HCT116 (cell line): ENCODE results near the gene ELMOD3. TPM values are rescaled to one million over a fixed set of nuclear protein-coding genes. Genes with fewer than 3 reads are reported as not detected.

Experiments
- ATAC-seq: fragments of 200-7000 bp; cut with Tn5 transposase; 2 replicates; pipeline ENCODE4 v1.9.1; 2020; ENCODE audit warnings: mild to moderate bottlenecking, moderate library complexity
- BruUV-seq: library from RNA; stranded (reverse); fragments of 400-500 nt; replicated peaks from 2 replicates; lab custom pipeline; 2021; lab: Mats Ljungman, UMichigan
- CTCF ChIA-PET: fragments of 300-600 bp; sonication (Branson Sonifier 250); formaldehyde crosslinking; loops from one replicate; lab custom pipeline; 2021; ENCODE audit warnings: antibody characterized with exemption; lab: Charles Lee
- POLR2A ChIA-PET: fragments of 300-600, 350-600 bp; sonication (Branson Sonifier 250); formaldehyde crosslinking; loops from one replicate; lab custom pipeline; 2021; ENCODE audit warnings: antibody characterized with exemption; lab: Charles Lee
- RAD21 ChIA-PET, 2 experiments: fragments of 300-600 bp; sonication (Branson Sonifier 250); formaldehyde crosslinking; loops; one replicate each; lab custom pipeline; 2023; ENCODE audit warnings: low total read pairs in 2 of 2; ENCODE audit not compliant: uncharacterized antibody in 2 of 2, unreplicated experiment in 2 of 2, low non-redundant PET in 1 of 2; lab: Charles Lee
- DNase-seq: peaks from one replicate; pipeline ENCODE4 v3.0.0-alpha.2; 2010; ENCODE audit warnings: low read depth, low spot score
- H2AFZ ChIP-seq: fragments of 200-600 bp; shearing (Covaris generic), sonication (generic); 2 replicates; pipeline ENCODE4 v1.6.1; 2017; ENCODE audit warnings: low read depth, mixed run types, mixed read lengths, antibody characterized with exemption, low read length; ENCODE audit not compliant: poor library complexity, severe bottlenecking
- H3K27ac ChIP-seq: 2 replicates; pipeline ENCODE4 v1.5.1; 2012; ENCODE audit warnings: low read depth, low read length
- H3K27me3 ChIP-seq: fragments of 200-600 bp; sonication (generic); 2 replicates; pipeline ENCODE4 v1.6.1; 2016; ENCODE audit warnings: mixed run types, low read length, mixed read lengths; ENCODE audit not compliant: insufficient read depth
- H3K36me3 ChIP-seq, 2 experiments: fragments of 200-500 bp in 1 of 2; fragments of 200-600 bp in 1 of 2; sonication (Bioruptor generic) in 1 of 2; sonication (generic) in 1 of 2; 2 replicates each; pipeline versions ENCODE4 v1.5.1 to v1.6.1; 2014 to 2016; ENCODE audit warnings: low read length in 2 of 2, inconsistent platforms in 1 of 2, mixed read lengths in 1 of 2, mixed run types in 1 of 2; ENCODE audit not compliant: insufficient read depth in 2 of 2, control insufficient read depth in 1 of 2
- H3K4me1 ChIP-seq, 2 experiments: fragments of 200-600 bp in 1 of 2; sonication (generic) in 1 of 2; 2 replicates each; pipeline versions ENCODE4 v1.5.1 to v1.6.1; 2012 to 2017; ENCODE audit warnings: low read length in 2 of 2, inconsistent platforms in 1 of 2, mild to moderate bottlenecking in 1 of 2, mixed read lengths in 1 of 2, mixed run types in 1 of 2, moderate library complexity in 1 of 2; ENCODE audit not compliant: insufficient read depth in 2 of 2, control insufficient read depth in 1 of 2
- H3K4me2 ChIP-seq: fragments of 200-600 bp; sonication (generic); 2 replicates; pipeline ENCODE4 v1.6.1; 2017; ENCODE audit warnings: mixed run types, low read length, mixed read lengths
- H3K4me3 ChIP-seq, 2 experiments: fragments of 200-600 bp in 1 of 2; sonication (generic) in 1 of 2; replicated peaks in 1 of 2; 2 replicates each; pipeline ENCODE4 v1.5.1; 2011 to 2016; ENCODE audit warnings: low read length in 2 of 2, control low read depth in 1 of 2, low read depth in 1 of 2, mild to moderate bottlenecking in 1 of 2, mixed read lengths in 1 of 2, mixed run types in 1 of 2
- H3K79me2 ChIP-seq: fragments of 200-600 bp; sonication (generic); 2 replicates; pipeline ENCODE4 v1.6.1; 2017; ENCODE audit warnings: mild to moderate bottlenecking, mixed run types, low read length, moderate library complexity, mixed read lengths; ENCODE audit not compliant: insufficient read depth
- H3K9ac ChIP-seq: fragments of 200-600 bp; sonication (generic); 2 replicates; pipeline ENCODE4 v1.6.1; 2016; ENCODE audit warnings: low read length, mixed read lengths
- H3K9me2 ChIP-seq: fragments of 200-600 bp; sonication (generic), shearing (Covaris generic); 2 replicates; pipeline ENCODE4 v1.6.1; 2017; ENCODE audit warnings: mixed run types, mild to moderate bottlenecking, moderate library complexity; ENCODE audit not compliant: insufficient read depth
- H3K9me3 ChIP-seq, 2 experiments: fragments of 200-500 bp in 1 of 2; fragments of 200-600 bp in 1 of 2; sonication (Bioruptor generic) in 1 of 2; sonication (generic) in 1 of 2; 2 replicates each; pipeline ENCODE4 v1.6.1; 2014 to 2017; ENCODE audit warnings: low read length in 2 of 2, mixed read lengths in 2 of 2, inconsistent platforms in 1 of 2, low read depth in 1 of 2, mild to moderate bottlenecking in 1 of 2, mixed run types in 1 of 2, moderate library complexity in 1 of 2; ENCODE audit not compliant: control insufficient read depth in 1 of 2, insufficient read depth in 1 of 2
- H4K20me1 ChIP-seq: fragments of 200-600 bp; sonication (generic), shearing (Covaris generic); 2 replicates; pipeline ENCODE4 v1.6.1; 2017; ENCODE audit warnings: mixed run types, mild to moderate bottlenecking, moderate library complexity; ENCODE audit not compliant: insufficient read depth
- CBX3 ChIP-seq: IDR thresholded peaks from 2 replicates; pipeline ENCODE4 v1.6.1; 2012; ENCODE audit warnings: low read depth
- EGR1 ChIP-seq: IDR thresholded peaks from 2 replicates; pipeline ENCODE4 v1.6.1; 2012; ENCODE audit warnings: low read depth
- ELF1 ChIP-seq: IDR thresholded peaks from 2 replicates; pipeline ENCODE4 v1.6.1; 2012; ENCODE audit warnings: low read depth, borderline replicate concordance
- EZH2 ChIP-seq: fragments of 200-600 bp; sonication (generic); IDR thresholded peaks from 2 replicates; pipeline ENCODE4 v1.6.1; 2017; ENCODE audit warnings: antibody characterized with exemption, mixed run types
- EZH2phosphoT487 ChIP-seq: fragments of 200-600 bp; IDR thresholded peaks from 2 replicates; pipeline ENCODE4 v1.6.1; 2018; ENCODE audit warnings: antibody characterized with exemption, borderline replicate concordance
- JUND ChIP-seq: IDR thresholded peaks from 2 replicates; pipeline ENCODE4 v1.6.1; 2012
- POLR2A ChIP-seq: IDR thresholded peaks from 2 replicates; pipeline ENCODE4 v1.7.0; 2011; ENCODE audit warnings: borderline replicate concordance; ENCODE audit not compliant: insufficient read depth, insufficient read length; ENCODE audit errors: extremely low read depth
- POLR2AphosphoS5 ChIP-seq: IDR thresholded peaks from 2 replicates; pipeline ENCODE4 v1.6.1; 2011; ENCODE audit warnings: mild to moderate bottlenecking, low read depth, low read length, moderate library complexity
- SP1 ChIP-seq: IDR thresholded peaks from 2 replicates; pipeline ENCODE4 v1.6.1; 2012; ENCODE audit warnings: low read depth
- SRF ChIP-seq: IDR thresholded peaks from 2 replicates; pipeline ENCODE4 v1.6.1; 2012; ENCODE audit warnings: low read depth
- TCF7L2 ChIP-seq: IDR thresholded peaks from 2 replicates; pipeline ENCODE4 v1.7.0; 2011; ENCODE audit warnings: borderline replicate concordance, inconsistent platforms; ENCODE audit not compliant: insufficient read depth, insufficient read length; ENCODE audit errors: extremely low read depth
- YY1 ChIP-seq: IDR thresholded peaks from 2 replicates; pipeline ENCODE4 v1.6.1; 2011; ENCODE audit warnings: low read length, low read depth, moderate library complexity, mild to moderate bottlenecking; ENCODE audit not compliant: insufficient replicate concordance; ENCODE audit errors: extremely low read depth
- ZFX ChIP-seq: fragments of 450-650 bp; IDR thresholded peaks from 2 replicates; pipeline ENCODE4 v1.6.1; 2017
- ZNF274 ChIP-seq: fragments of 200-500 bp; sonication (Bioruptor generic); IDR thresholded peaks from 2 replicates; pipeline ENCODE4 v1.6.1; 2014; ENCODE audit warnings: mild to moderate bottlenecking, low read depth, low read length, inconsistent platforms
- intact Hi-C: fragments of 100-400 bp; cut with micrococcal nuclease; formaldehyde crosslinking; loops from 2 replicates; pipeline ENCODE4 v1.10.0; 2022
- total RNA-seq: library from RNA; stranded (reverse); gene quantifications from one replicate; pipeline ENCODE4 v1.2.1, GENCODE V29; 2021; ENCODE audit not compliant: unreplicated experiment
- TF ChIP-seq, protein P1 (sequence below), 3 experiments: fragments of 200-600 bp in 1 of 3; sonication (generic) in 1 of 3; IDR thresholded peaks in 2 of 3; conservative IDR thresholded peaks in 1 of 3; 2 replicates each; pipeline ENCODE4 v1.5.1; 2012 to 2017; ENCODE audit warnings: low read depth in 2 of 3, low read length in 2 of 3, antibody characterized with exemption in 1 of 3, borderline replicate concordance in 1 of 3, control low read depth in 1 of 3, mild to moderate bottlenecking in 1 of 3, mixed read lengths in 1 of 3, mixed run types in 1 of 3, moderate library complexity in 1 of 3; ENCODE audit not compliant: insufficient read depth in 1 of 3

Gene ELMOD3
- total RNA-seq, 1 experiment from 2014 or later = 9.2 TPM

DNA sequence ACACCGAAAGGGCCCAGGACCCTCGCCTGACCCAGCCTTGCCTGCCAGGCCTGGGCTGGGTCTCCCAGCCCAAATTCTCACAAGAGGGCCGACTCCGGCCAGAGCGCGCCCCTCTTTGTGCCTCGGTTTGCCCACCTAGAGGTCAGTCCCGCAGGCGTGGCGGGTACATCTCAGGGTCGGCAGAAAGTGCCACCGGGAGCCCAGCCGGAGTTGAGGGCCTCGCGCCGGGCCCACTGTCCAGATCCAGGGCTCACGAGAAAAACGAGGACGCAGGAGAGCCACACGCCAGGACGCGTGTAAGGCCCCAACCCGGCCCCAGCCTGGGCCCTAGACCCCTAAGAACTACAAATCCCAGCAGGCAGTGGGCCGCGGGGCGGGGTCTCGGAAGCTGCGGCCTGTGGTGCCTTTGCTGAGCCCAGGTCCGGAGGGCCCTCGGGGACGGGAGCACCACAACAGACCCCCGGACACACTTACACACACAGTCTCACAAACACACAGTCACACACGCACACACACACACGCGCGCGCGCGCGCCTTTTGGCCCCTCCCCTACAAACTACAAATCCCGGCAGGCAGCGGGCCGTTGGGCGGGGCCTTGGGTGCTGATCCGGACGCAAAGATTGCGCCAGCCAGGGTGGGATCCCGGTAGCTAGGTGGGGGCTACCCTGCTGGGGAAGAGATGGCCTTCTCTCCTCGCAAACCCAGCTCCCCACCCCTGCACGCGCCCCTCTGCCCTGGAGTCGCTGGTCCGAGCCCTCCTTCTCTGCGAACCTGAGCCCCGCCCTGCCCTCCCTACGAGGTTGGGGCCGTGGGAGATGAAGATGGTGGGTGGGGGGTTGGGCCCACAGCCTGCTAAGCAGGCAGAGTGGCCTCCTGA lies 63.8 kb downstream of the ELMOD3 start, which contains the start of gene SH2D6:
TSS of gene SH2D6 (plus strand) at position 583 of the 877 bp plus-strand sequence. CDS start 10,752 bp downstream, outside the sequence.
- Histone ChIP-seq H3K27me3 (no peaks in the 10 kb centered on the region), H4K20me1 (no peaks in the 10 kb centered on the region), H3K36me3 (no peaks in the 10 kb centered on the region), H3K9me2 (no peaks in the 10 kb centered on the region)
- TF ChIP-seq EGR1 (no peak), TCF7L2 (no peak), YY1 (peak; percentile 50), JUND (no peak), SP1 (no peak), POLR2AphosphoS5 (peak; percentile 56), ELF1 (no peak), EZH2phosphoT487 (no peak), ZFX (peak; percentile 96), ZNF274 (no peak), EZH2 (no peak), SRF (no peak), POLR2A (peak; percentile 28), CBX3 (no peak)
- TF ChIP-seq, protein P1, sequence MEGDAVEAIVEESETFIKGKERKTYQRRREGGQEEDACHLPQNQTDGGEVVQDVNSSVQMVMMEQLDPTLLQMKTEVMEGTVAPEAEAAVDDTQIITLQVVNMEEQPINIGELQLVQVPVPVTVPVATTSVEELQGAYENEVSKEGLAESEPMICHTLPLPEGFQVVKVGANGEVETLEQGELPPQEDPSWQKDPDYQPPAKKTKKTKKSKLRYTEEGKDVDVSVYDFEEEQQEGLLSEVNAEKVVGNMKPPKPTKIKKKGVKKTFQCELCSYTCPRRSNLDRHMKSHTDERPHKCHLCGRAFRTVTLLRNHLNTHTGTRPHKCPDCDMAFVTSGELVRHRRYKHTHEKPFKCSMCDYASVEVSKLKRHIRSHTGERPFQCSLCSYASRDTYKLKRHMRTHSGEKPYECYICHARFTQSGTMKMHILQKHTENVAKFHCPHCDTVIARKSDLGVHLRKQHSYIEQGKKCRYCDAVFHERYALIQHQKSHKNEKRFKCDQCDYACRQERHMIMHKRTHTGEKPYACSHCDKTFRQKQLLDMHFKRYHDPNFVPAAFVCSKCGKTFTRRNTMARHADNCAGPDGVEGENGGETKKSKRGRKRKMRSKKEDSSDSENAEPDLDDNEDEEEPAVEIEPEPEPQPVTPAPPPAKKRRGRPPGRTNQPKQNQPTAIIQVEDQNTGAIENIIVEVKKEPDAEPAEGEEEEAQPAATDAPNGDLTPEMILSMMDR (IDR thresholded peaks at IDR 0.05 in 2 of 3, conservative IDR thresholded peaks at IDR 0.05 in 1 of 3; ENCODE audit: borderline replicate concordance in 1 of 3, insufficient read depth in 1 of 3, low read depth in 2 of 3, low read length in 2 of 3) = no peak
- TF ChIP-seq, all 23 proteins: peak for 4
- ChIA-PET RAD21 (interaction anchor here in 1 of 2 experiments (4.0 kb wide), 1 partner anchor 134 kb away, joined by 25 read pairs; no protein-coding TSS in a partner anchor), CTCF (interaction anchor here (4.8 kb wide), 1 partner anchor 132 kb away, joined by 118 read pairs; no protein-coding TSS in a partner anchor), POLR2A (interaction anchor here (1.0 to 15.9 kb wide), 5 partner anchors 64 to 193 kb away, joined by 3 to 236 read pairs (median 5); partner anchors contain the start of genes C2orf68, ELMOD3, GGCX and MAT2A)
- Histone ChIP-seq H3K27ac (peak within 1 kb of the TSS; percentile 88), H3K4me3 (peak within 1 kb of the TSS; percentile 72 to 73), H3K4me2 (peak within 1 kb of the TSS; percentile 95), H3K9me3 (no peaks in the 10 kb centered on the region), H3K4me1 (peaks cover 44 to 59% of the 10 kb centered on the region in 2 experiments), H2AFZ (peak within 1 kb of the TSS; percentile 67), H3K79me2 (no peaks in the 10 kb centered on the region; the same call in 1 of the 2 replicates), H3K9ac (peak within 1 kb of the TSS; percentile 71)
- no TSS peak for BruUV-seq
- intact Hi-C loops = no loop called here
- DNase-seq (peak; percentile 52), ATAC-seq (peak; percentile 74)
